Measurements from ENCODE around the gene SLC22A12. TPM values are rescaled to one million over a fixed set of nuclear protein-coding genes. Genes with fewer than 3 reads are reported as not detected.

Gene SLC22A12
- not detected in 5 replicates for total RNA-seq (2022; extraction: Qiagen RNA extraction)

DNA sequence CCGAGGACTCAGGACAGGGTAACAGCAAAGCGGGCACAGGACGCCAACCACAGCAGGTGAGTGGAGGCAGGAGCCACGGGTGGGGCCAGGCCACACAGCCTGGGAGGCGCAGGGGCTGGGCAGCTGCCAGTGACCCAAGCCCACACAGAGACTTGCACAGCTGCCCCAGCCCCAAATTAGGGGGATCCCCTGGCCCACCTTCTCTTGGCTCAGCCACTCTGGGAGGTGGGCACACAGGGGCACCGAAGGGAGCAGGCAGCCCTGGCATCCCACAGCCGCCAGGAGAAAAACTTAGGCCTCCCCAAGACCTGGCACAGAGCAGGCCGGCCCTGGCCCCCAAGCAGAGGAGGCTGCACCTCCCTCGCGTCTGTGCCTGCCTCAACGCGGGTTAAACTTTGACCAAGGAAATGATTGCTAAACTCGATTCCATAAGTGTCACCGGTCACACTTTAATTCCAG lies at the start of gene SLC22A12:
SLC22A12 (plus strand) TSS at position 458 of the 459 bp plus-strand sequence. CDS start 337 bp downstream, outside the sequence.

Other genes with a start within 250 kb of the SLC22A12 start
- 45.5 to 63.6 TPM (median 60.8 TPM) in 5 replicates for gene RPS6KA4, start 232.1 kb upstream of the SLC22A12 start, total RNA-seq (2022; extraction: Qiagen RNA extraction)
- gene SLC22A11, start 35.3 kb upstream of the SLC22A12 start, total RNA-seq (2022; extraction: Qiagen RNA extraction), result 0.03 to 0.09 TPM (median 0.06 TPM) in 4 of 5 replicates, not detected in the other
- gene NRXN2, start 132.0 kb downstream of the SLC22A12 start, total RNA-seq (2022; extraction: Qiagen RNA extraction), result 0.13 to 0.31 TPM (median 0.20 TPM) in 5 replicates
- gene RASGRP2, start 152.9 kb downstream of the SLC22A12 start, total RNA-seq (2022; extraction: Qiagen RNA extraction), result 0.71 to 2.2 TPM (median 1.6 TPM) in 5 replicates
- 0.17 to 0.69 TPM (median 0.39 TPM) in 5 replicates for gene PYGM, start 168.8 kb downstream of the SLC22A12 start, total RNA-seq (2022; extraction: Qiagen RNA extraction)
- gene SF1, start 187.3 kb downstream of the SLC22A12 start, total RNA-seq (2022; extraction: Qiagen RNA extraction), result 167 to 200 TPM (median 182 TPM) in 5 replicates
- 5.4 to 9.2 TPM (median 8.5 TPM) in 5 replicates for gene MAP4K2, start 212.0 kb downstream of the SLC22A12 start, total RNA-seq (2022; extraction: Qiagen RNA extraction)
- 23.5 to 42.2 TPM (median 41.1 TPM) in 5 replicates for gene MEN1, start 219.3 kb downstream of the SLC22A12 start, total RNA-seq (2022; extraction: Qiagen RNA extraction)